GM08714 (cell line): ENCODE measurements around the gene CGREF1.

Experiments used
- H3K4me3 ChIP-seq: fragments of 200-500 bp; sonication (Bioruptor generic); 2 replicates; pipeline ENCODE4 v1.5.1; 2014; ENCODE audit warnings: mild to moderate bottlenecking, low read length, inconsistent platforms
- ZNF274 ChIP-seq: IDR thresholded peaks from 2 replicates; pipeline ENCODE4 v1.6.1; 2012; ENCODE audit warnings: mild to moderate bottlenecking, low read depth, low read length

CGREF1 gene

DNA sequence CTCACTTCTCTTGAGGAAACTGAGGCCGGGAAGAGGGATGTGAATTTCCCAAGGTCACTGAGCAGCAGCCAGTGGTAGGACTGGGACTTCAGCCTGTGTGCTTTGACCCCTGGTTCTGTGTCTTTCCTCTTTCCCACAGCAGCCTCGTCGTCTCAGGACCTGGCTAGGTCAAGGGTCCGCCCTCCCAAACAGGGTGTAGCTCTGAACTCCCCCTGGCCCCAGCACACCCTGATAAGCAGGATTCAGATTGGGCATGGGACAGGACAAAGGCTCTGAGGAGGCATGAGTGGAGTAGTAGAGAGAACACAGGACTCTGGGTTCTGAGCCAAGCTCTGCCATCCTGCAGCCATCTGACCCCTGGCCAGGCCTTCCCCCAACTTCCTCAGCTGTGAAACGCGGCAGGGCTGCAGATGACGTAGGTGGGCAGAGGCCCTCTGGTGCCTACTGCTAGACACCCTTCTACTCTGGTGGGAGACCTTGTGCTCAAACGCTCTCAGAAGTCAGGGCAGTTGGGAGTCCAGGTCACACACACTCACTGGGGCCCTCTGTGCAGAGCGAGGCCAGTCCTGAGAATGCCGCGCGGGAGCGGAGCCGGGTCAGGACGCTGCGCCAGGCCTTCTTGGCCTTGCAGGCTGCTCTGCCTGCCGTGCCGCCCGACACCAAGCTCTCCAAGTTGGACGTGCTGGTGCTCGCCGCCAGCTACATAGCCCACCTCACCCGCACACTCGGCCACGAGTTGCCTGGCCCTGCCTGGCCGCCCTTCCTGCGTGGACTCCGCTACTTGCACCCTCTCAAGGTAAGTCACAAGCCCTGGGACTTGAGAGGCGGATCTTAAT is 30.9 kb upstream of the CGREF1 start:
- H3K4me3 ChIP-seq = no peak overlapping the region
- TF ChIP-seq ZNF274 = no peak

DNA sequence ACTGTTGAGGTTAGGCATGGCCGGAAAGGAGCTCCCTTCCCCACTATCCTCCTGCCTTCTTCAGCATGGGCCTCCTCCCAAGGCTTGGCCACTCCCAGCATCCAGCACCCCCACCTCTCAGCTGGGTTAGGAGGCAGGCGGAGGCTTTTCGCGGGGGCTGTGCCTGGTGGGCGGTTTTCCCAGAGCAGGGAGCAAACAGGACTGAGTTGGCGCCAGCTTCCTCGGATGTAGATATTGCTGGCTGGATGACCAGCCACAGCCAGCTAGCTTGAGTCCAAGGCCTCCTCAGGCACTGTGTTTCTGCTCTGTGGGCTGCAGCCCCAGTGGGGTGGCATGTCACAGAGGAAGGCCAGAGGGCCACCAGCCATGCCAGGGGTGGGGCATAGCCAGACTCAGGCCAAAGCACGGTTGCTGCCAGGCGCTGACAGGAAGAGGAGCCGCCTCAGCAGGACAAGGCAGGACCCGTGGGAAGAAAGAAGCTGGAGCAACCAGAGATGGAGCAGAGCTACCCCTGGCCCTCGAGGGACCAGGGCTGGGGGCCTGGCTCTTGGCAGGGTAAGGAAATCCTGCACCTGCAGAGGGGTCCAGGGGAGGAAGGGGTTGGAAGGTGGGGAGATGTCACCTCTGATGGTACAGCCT is 30.0 kb upstream of the CGREF1 start, which contains the start of gene TCF23:
TSS of gene TCF23 (plus strand) at position 204 of the 639 bp plus-strand sequence. CDS start at position 334, 130 bp downstream.
- TF ChIP-seq ZNF274 = no peak
- no peak within 1 kb of the TSS for H3K4me3 ChIP-seq

DNA sequence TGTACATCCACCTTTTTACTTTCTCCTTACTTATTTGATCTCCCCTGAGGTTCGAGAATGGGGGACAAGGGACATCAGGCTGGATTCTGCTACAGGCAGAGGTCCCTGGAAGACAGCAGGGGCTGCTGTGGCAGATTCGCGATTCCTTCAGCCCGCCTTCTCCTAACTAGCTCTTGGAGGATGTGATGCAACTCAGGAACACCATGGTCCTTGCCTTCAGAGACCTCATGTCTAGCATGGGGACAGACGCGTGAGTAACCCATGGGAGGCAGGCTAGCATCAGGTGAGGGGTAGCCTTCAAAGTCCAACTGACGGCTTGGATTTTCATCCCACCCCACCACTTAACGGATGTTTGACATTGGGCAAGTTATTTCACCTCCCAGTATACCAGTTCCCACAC is 29.0 kb upstream of the CGREF1 start:
- H3K4me3 ChIP-seq = no peak overlapping the region
- no peak for TF ChIP-seq ZNF274

DNA sequence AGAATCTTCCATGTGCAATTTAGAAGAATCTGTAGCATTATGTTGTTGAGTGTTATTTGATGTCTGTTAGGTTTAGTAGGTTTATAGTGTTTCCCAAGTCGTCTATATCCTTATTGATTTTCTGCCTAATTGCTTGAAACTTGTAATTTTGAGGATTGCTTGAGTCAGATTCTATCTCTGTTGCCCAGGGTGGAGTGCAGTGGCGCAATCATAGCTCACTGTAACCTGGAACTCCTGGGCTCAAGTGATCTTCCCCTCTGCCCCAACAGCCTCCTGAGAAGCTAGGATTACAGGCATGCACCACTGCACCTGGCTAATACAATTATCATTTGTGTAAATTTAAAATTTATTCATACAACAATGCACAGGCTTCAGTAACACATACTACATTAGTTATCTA is 26.8 kb upstream of the CGREF1 start:
- no peak overlapping the region for H3K4me3 ChIP-seq
- no peak for TF ChIP-seq ZNF274

DNA sequence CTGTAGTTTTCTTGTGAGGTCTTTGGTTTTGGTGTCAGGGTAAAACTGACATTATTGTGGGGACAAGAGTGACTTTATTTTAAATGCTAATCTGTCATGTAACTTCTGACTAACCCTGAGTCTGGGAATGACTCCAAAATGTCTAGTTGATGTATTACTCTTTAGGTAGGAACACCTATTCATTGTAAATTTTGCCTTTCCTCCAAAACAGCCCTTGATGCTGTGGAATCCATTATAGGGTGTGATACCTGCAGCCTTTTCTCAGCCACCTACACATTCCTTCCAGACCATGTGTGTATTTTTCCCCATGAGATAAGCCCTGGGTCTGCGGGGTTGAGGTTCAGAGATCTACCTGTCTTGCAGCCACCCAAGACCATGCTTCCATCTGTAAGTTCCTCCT is 24.4 kb upstream of the CGREF1 start:
- no peak overlapping the region for H3K4me3 ChIP-seq
- TF ChIP-seq ZNF274 = no peak

DNA sequence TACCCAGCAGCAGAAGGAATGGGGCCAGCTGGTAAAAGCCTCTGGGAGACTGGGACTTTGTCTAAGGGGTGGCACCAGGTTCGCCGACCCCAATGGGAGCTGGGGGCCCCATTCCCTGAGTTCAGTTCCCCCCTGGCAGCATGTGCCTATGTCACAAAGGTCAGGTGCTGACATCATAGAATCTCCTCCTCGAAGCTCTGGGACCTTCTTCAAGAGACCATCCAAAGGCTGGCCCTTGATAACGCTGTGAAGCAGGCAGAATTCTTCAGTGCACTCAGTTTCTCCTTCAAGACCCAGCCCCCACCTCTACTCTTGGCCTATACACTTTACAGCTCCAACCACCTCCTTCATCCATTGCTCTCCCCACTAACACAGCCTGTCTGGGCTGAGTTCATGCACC is 20.4 kb upstream of the CGREF1 start, which contains the start of gene PRR30:
TSS of gene PRR30 (minus strand) at position 101 of the 400 bp plus-strand sequence. CDS start 1,081 bp downstream, outside the sequence.
- TF ChIP-seq ZNF274 = no peak
- H3K4me3 ChIP-seq = no peak within 1 kb of the TSS

DNA sequence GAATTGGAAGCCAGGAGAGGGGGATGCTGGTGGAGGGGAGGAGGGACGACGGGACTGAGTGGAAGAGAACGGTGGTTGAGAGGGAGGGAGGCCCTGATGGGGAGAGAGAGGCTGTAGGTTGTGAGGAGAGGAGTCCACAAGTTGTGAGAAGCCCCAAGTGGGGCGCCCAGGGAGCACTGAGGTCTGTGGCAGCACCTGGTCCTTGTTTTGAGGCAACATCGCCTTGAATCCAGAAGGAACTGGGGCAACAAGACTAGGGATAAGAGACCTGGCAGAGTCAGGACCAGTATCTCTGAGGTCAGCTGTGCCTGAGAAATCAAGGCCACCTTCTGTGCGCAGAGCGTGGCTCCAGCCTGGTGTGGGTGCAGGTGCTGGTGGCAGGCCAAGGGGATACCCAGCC is 19.2 kb upstream of the CGREF1 start:
- H3K4me3 ChIP-seq = no peak overlapping the region
- TF ChIP-seq ZNF274 = no peak

DNA sequence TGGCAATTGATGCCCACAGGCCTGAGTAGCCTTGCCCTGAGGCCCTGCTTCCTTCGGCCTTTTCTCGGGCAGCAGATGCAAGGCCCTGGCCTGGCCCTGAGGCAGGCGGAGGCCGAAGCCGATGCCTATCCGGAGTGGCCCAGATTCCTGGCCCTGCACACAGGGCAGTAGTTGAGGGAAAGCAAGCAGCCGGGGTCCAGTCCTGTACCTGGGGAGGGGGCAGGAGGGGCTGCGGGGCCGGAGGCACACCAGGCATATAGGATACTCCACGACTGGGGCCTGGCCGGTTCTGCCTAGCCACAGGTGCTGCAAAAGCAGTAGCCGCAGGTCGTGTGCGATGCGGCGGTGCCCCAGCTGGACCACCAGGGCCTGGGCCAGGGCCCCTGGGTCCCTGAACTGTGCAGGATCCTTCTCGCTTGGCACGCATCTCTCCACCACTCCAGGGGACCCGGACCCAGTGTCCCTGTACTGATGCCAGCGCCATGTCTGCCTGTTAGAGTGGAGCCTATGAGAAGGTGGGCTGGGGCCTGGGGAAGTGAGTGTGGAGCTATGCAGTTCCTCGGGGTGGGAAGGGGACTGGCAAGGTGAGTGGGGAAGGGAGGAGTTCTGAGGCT is 18.5 kb upstream of the CGREF1 start:
- no peak overlapping the region for H3K4me3 ChIP-seq
- TF ChIP-seq ZNF274 = no peak

DNA sequence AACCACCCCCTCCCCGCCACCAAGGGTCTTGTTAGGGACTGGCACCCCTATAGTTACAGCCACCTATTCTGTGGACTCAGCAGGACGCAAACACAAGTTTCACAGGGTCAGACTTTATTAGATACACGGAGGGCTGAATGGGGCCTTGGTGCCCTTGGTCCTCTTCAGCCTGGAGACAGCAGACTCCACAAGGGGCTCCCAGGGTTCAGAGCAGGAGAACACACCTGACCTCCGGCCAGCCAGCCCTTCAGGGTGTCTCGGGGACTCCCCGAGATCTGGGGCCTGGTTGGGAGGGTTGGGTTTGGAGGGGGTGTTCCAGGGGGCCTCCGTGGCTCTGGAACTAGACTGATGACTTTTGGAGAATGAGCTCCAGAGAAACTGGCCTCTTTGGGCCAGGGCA is 17.8 kb upstream of the CGREF1 start:
- H3K4me3 ChIP-seq = no peak overlapping the region
- TF ChIP-seq ZNF274 = no peak

DNA sequence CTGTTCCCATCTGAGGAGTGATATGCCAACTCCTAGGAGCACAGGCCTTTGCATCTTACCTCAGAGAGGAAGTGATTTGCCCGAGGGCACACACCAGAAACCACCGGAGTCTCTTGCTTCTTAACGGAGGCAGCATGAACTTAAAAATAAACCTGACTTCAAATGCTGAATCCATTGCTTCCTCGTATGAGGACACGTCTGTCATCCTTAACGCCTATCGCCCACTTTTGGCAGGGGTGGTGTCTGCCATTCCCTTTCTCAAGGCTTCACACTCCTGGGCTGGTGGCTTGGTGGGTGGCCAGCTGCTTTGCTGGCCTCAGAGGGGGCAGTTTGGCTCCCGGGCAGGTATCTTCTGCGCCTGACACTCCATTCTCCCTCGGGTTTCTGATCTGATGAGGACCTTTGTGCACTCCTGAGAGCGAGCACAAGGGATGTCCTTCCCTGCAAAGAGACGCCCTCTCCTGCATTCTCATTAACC is 16.6 kb upstream of the CGREF1 start:
- H3K4me3 ChIP-seq = no peak overlapping the region
- no peak for TF ChIP-seq ZNF274

DNA sequence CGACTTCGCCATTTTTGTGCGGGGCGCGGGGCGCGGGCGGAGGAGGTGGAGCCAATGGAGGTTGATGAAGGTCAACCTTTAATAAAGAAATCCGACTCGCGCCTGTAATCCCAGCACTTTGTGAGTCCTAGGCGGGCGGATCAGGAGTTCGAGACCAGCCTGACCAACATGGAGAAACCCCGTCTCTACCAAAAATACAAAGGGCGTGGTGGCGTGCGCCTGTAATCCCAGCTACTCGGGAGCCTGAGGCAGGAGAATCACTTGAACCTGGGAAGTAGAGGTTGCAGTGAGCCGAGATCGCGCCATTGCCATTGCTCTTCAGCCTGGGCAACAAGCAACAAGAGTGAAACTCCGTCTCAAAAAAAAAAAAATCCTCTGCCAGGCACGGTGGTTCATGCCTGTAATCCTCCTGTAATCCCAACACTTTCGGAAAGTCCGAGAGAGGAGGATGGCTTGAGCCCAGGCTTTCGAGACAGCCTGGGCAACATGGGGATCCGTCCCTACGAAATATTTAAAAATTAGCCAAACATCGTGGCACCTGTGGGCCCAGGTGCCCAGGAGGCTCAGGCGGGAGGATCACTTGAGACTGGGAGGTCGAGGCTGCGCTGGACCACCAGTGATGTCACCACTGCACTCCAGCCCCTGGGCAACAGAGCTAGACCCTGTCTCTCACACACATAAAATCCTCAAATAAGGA is 16.0 kb upstream of the CGREF1 start:
- peak overlapping the region; percentile 37; the same call in 1 of the 2 replicates for H3K4me3 ChIP-seq
- no peak for TF ChIP-seq ZNF274

DNA sequence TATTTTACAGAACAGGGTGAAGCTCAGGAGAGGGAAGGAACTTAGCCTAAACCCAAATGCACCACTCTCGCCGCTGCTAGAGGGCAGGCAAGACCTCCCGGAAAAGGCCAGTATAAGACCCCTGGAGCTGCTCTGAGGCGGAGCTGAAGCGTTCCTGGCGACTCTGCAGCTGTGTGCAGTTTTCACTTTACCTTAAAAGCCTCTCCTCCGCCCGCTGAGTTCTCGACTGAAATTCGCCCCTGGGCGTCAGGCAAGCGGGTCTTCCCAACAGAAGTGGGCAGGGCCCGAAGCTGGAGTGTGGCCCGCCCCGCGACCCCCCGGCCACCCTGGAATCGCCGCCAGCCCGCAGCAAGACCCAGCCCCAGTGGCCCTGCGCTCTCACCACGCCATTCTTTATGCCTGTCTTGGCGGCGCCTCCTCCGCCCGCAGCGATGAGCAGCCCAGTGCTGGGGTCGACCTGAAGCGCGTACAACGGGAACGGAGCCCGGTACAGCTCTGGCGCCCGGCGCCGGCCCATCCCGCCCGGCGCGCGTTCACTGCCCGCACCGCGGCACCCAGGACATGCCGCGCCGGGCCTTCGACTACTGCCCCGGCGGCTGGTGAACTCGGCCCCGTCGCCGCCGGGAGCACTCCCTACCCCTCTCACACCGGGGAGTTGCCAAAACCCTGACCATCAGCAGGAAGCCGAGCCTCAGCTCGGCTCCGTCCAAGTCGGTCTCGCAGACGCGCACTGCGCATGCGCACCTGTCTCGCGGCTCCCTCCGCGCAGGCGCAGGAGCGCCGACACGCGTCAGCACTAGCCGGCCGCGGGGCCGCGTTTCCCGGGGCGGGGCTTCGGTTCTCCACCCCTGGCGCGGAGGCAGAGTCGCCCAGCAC is 15.2 kb upstream of the CGREF1 start, which contains the start of gene PREB:
TSS of gene PREB (minus strand) at position 732 of the 876 bp plus-strand sequence. CDS start at position 517, 215 bp downstream.
- peak within 1 kb of the TSS; percentile 82 for H3K4me3 ChIP-seq
- no peak for TF ChIP-seq ZNF274
